MG63 (cell line): ENCODE measurements around the gene LARGE2. TPM values are rescaled to one million over a fixed set of nuclear protein-coding genes. Genes with fewer than 3 reads are reported as not detected.

Experiments used
- DNase-seq: peaks from one replicate; pipeline ENCODE4 v3.0.0-alpha.2; 2020
- H3K27me3 ChIP-seq: fragments of 250-450 bp; sonication (Bioruptor Pico); 2 replicates; pipeline ENCODE4 v1.5.1; 2020; ENCODE audit warnings: mild to moderate bottlenecking, moderate library complexity
- H3K36me3 ChIP-seq: fragments of 250-450 bp; sonication (Bioruptor Pico); 2 replicates; pipeline ENCODE4 v1.5.1; 2020; ENCODE audit warnings: mild to moderate bottlenecking, moderate library complexity
- H3K4me3 ChIP-seq: fragments of 250-450 bp; sonication (Bioruptor Pico); 2 replicates; pipeline ENCODE4 v1.5.1; 2020; ENCODE audit warnings: mild to moderate bottlenecking, moderate library complexity
- H3K9me3 ChIP-seq: fragments of 250-450 bp; sonication (Bioruptor Pico); 2 replicates; pipeline ENCODE4 v1.5.1; 2020; ENCODE audit warnings: mild to moderate bottlenecking, moderate library complexity
- total RNA-seq: library from RNA; depleted of rRNA; stranded (reverse); fragments of >200 nt; shearing (Covaris generic); gene quantifications from 2 replicates; pipeline ENCODE4 v1.2.3, GENCODE V29; 2014; ENCODE audit warnings: low replicate concordance

Gene LARGE2
- total RNA-seq, 1 experiment from 2014 or later = not detected

- Histone ChIP-seq H3K36me3 (peaks cover 5% of the 10 kb centered on the region; the same call in 1 of the 2 replicates), H3K9me3 (no peaks in the 10 kb centered on the region)
- no peak for DNase-seq
Observed at GRCh38 chr11:45920531-45921477, 1.7 kb upstream of the LARGE2 start.

GRCh38 chr11:45921561-45922424 is 663 bp upstream of the LARGE2 start:
- DNase-seq = no peak
- no peaks in the 10 kb centered on the region for H3K9me3 ChIP-seq

More at GRCh38 chr11:45920531-45921477, 1.7 kb upstream of the LARGE2 start:
- Histone ChIP-seq H3K4me3 (no peak overlapping the region), H3K27me3 (0 out of 2 replicates have a peak, but pooled peaks cover 3% of the 10 kb centered on the region)

GRCh38 chr11:45924036-45924915 is 1.8 kb downstream of the LARGE2 start:
- H3K27me3 ChIP-seq = 0 out of 2 replicates have a peak, but pooled peaks cover 3% of the 10 kb centered on the region
- H3K36me3 ChIP-seq = no peaks in the 10 kb centered on the region
- no peaks in the 10 kb centered on the region for H3K9me3 ChIP-seq
- no peak for DNase-seq
- no peak overlapping the region for H3K4me3 ChIP-seq

More at GRCh38 chr11:45921561-45922424, 663 bp upstream of the LARGE2 start:
- H3K27me3 ChIP-seq = 0 out of 2 replicates have a peak, but pooled peaks cover 3% of the 10 kb centered on the region
- no peak overlapping the region for H3K4me3 ChIP-seq
- no peaks in the 10 kb centered on the region for H3K36me3 ChIP-seq

- Histone ChIP-seq H3K27me3 (0 out of 2 replicates have a peak, but pooled peaks cover 3% of the 10 kb centered on the region), H3K9me3 (no peaks in the 10 kb centered on the region), H3K4me3 (no peak overlapping the region), H3K36me3 (no peaks in the 10 kb centered on the region)
- no peak for DNase-seq
Observed at GRCh38 chr11:45924927-45925326, 2.5 kb downstream of the LARGE2 start.

DNA sequence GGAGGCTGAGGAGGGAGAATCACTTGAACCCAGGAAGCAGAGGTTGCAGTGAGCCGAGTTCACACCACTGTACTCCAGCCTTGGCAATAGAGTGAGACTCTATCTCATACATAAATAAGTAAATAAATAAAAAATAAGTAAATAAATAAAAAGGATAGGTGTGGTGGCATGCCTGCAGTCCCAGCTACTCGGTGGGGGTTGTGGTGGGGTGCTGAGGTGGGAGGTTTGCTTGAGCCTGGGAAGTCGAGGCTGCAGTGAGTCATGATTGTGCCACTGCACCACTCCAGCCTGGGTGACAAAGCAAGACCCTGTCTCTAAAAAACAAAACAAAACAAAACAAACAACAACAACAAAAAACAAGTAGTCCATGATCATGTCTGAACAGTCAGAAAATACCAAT is 3.1 kb downstream of the LARGE2 start:
- Histone ChIP-seq H3K4me3 (no peak overlapping the region), H3K36me3 (no peaks in the 10 kb centered on the region), H3K9me3 (no peaks in the 10 kb centered on the region), H3K27me3 (0 out of 2 replicates have a peak, but pooled peaks cover 3% of the 10 kb centered on the region)
- DNase-seq = no peak

GRCh38 chr11:45926001-45926401 is 3.5 kb downstream of the LARGE2 start:
- Histone ChIP-seq H3K4me3 (no peak overlapping the region), H3K27me3 (0 out of 2 replicates have a peak, but pooled peaks cover 3% of the 10 kb centered on the region), H3K9me3 (no peaks in the 10 kb centered on the region), H3K36me3 (no peaks in the 10 kb centered on the region)
- DNase-seq = no peak

- no peaks in the 10 kb centered on the region for H3K36me3 ChIP-seq
- DNase-seq = no peak
- no peak overlapping the region for H3K4me3 ChIP-seq
- H3K27me3 ChIP-seq = 0 out of 2 replicates have a peak, but pooled peaks cover 3% of the 10 kb centered on the region
- no peaks in the 10 kb centered on the region for H3K9me3 ChIP-seq
Observed at GRCh38 chr11:45926536-45927331, 4.3 kb downstream of the LARGE2 start.

DNA sequence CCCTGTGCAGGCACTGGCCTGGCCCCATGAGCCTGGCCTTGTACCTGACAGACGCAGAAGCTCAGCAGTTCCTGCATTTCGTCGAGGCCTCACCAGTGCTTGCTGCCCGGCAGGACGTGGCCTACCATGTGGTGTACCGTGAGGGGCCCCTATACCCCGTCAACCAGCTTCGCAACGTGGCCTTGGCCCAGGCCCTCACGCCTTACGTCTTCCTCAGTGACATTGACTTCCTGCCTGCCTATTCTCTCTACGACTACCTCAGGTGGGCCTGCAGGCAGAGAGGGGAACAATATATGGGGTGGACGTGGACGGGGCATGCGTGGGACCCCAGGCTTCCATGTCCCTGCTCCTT is 4.9 kb downstream of the LARGE2 start:
- no peak for DNase-seq
- Histone ChIP-seq H3K27me3 (0 out of 2 replicates have a peak, but pooled peaks cover 3% of the 10 kb centered on the region), H3K36me3 (no peaks in the 10 kb centered on the region), H3K4me3 (no peak overlapping the region), H3K9me3 (no peaks in the 10 kb centered on the region)

GRCh38 chr11:45927684-45928413 is 5.4 kb downstream of the LARGE2 start:
- no peak for DNase-seq
- Histone ChIP-seq H3K4me3 (no peak overlapping the region), H3K9me3 (no peaks in the 10 kb centered on the region), H3K36me3 (no peaks in the 10 kb centered on the region), H3K27me3 (0 out of 2 replicates have a peak, but pooled peaks cover 3% of the 10 kb centered on the region)

DNA sequence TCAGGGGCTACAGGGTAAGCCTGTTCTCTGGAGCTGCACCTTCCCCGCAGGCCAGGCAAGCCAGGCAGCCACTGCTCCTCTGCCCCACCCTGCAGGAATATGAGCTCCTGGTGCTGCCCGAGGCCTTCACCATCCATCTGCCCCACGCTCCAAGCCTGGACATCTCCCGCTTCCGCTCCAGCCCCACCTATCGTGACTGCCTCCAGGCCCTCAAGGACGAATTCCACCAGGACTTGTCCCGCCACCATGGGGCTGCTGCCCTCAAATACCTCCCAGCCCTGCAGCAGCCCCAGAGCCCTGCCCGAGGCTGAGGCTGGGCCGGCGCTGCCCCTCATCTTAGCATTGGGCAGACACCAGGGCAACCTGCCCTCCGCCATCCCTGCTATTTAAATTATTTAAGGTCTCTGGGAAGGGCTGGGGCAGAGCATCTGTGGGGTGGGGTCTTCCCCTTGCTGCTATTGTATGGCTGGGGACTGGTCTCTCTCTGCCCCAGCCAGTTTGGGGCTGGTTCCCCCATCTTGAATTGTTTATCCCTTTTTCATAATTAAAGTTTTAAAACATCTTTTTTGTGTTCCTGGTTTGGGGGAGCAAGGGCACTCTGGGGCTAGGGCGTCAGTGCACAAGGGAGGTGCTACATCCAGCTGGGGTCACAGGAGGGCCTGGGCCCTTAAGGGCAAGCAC is 6.2 kb downstream of the LARGE2 start:
- H3K36me3 ChIP-seq = no peaks in the 10 kb centered on the region
- no peak for DNase-seq
- H3K9me3 ChIP-seq = no peaks in the 10 kb centered on the region
- H3K4me3 ChIP-seq = no peak overlapping the region
- H3K27me3 ChIP-seq = no peaks in the 10 kb centered on the region

- H3K9me3 ChIP-seq = no peaks in the 10 kb centered on the region
- no peak overlapping the region for H3K4me3 ChIP-seq
- no peaks in the 10 kb centered on the region for H3K27me3 ChIP-seq
- H3K36me3 ChIP-seq = no peaks in the 10 kb centered on the region
- DNase-seq = no peak
Observed at GRCh38 chr11:45929486-45930030, 7.1 kb downstream of the LARGE2 start.

DNA sequence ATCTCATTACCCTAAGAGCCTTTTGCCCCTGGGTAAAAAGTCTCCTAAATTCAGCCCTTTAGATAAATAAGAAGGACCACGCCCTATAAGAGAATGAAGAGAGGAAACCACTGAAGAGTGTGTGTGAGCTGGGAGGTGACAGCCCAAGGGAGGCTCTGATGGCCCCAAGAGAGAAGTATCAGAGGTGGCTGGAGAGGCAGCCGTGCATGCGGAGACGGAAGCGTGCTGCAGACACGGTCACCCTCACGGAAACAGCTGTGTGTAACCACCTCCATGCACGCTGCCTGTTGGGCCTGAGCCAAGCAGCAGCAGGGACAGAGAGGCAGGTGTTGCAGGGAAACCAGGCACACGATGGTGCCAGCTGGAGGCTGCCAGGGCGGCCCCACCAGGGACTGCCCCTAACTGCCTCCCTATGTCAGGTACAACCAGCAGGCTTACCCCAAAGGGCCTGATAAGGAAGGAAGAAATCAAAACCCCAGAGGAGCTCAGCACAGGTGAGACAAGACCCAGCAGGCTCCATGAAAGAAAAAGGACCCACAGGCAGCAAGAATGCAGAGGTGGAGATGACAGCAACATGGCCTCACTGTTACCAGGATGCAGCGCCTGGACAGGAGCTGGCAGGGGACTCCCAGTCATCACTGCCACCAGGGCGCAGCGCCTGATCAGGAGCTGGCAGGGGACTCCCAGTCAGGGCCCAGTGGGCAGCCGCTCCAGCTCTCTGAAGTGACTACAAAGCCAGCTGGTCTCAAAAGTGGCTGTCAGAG is 7.8 kb downstream of the LARGE2 start:
- DNase-seq = no peak
- no peaks in the 10 kb centered on the region for H3K9me3 ChIP-seq
- no peaks in the 10 kb centered on the region for H3K36me3 ChIP-seq
- H3K27me3 ChIP-seq = no peaks in the 10 kb centered on the region
- no peak overlapping the region for H3K4me3 ChIP-seq

DNA sequence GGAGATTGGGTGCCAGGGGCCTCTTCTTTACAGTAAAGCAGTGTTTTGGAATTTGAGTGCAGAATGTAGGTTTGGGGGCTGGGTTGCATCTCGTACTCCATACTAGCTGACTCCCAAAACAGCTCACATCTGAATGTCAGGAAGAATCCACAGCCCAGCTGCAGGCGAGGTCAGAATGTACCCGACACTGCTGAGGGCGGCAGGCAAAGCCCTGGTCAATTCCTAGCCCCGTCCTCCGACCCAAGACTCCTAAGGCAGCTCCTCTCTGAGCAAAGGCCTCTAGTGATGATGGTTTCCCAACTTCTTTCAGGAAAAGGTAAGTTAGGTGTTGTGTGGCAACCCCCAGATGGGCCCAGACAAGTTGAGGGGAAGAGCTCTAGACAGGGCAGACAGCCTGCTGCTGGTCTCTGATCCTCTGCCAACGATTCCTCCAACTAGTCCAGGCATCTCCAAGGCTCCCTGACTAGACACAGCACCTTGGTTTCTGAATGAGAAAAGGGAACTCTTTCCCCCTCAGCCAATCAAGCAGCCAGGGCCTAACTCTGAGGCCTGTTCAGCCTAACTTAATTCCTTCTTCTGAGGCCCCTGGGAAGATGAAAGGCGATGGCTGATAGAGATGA is 8.6 kb downstream of the LARGE2 start:
- Histone ChIP-seq H3K27me3 (no peaks in the 10 kb centered on the region), H3K4me3 (no peak overlapping the region), H3K36me3 (no peaks in the 10 kb centered on the region), H3K9me3 (no peaks in the 10 kb centered on the region)
- DNase-seq = no peak
